SJCRH30 (cell line): ENCODE results near the gene FBXW7. TPM values are rescaled to one million over a fixed set of nuclear protein-coding genes. Genes with fewer than 3 reads are reported as not detected.

ENCODE experiments used
- DNase-seq, 2 experiments: peaks; one replicate each; pipeline ENCODE4 v3.0.0-alpha.2; 2015 to 2020
- H3K27ac ChIP-seq: fragments of 250-450 bp; sonication (Bioruptor Pico); 2 replicates; pipeline ENCODE4 v1.5.1; 2020; ENCODE audit warnings: mild to moderate bottlenecking, moderate library complexity
- H3K27me3 ChIP-seq: fragments of 250-450 bp; sonication (Bioruptor Pico); 2 replicates; pipeline ENCODE4 v1.5.1; 2020; ENCODE audit warnings: mild to moderate bottlenecking, moderate library complexity
- H3K36me3 ChIP-seq: fragments of 250-450 bp; sonication (Bioruptor Pico); 2 replicates; pipeline ENCODE4 v1.5.1; 2020; ENCODE audit warnings: mild to moderate bottlenecking, moderate library complexity
- H3K4me1 ChIP-seq: fragments of 250-450 bp; sonication (Bioruptor Pico); 2 replicates; pipeline ENCODE4 v1.5.1; 2020; ENCODE audit warnings: mild to moderate bottlenecking, moderate library complexity
- H3K4me3 ChIP-seq: fragments of 250-450 bp; sonication (Bioruptor Pico); 2 replicates; pipeline ENCODE4 v1.5.1; 2020; ENCODE audit warnings: mild to moderate bottlenecking, moderate library complexity
- H3K9me3 ChIP-seq: fragments of 250-450 bp; sonication (Bioruptor Pico); replicated peaks from 2 replicates; pipeline ENCODE4 v1.5.1; 2020; ENCODE audit warnings: mild to moderate bottlenecking, moderate library complexity
- total RNA-seq: library from RNA; depleted of rRNA; stranded (reverse); fragments of >200 nt; shearing (Covaris generic); gene quantifications from 2 replicates; pipeline ENCODE4 v1.2.3, GENCODE V29; 2014

The FBXW7 gene
- total RNA-seq, 1 experiment from 2014 or later, result 35.0 TPM

- H3K27me3 ChIP-seq, result no peaks in the 10 kb centered on the region
- H3K9me3 ChIP-seq, result no peaks in the 10 kb centered on the region
- H3K27ac ChIP-seq, result no peak overlapping the region
- DNase-seq, result no peak
- H3K4me3 ChIP-seq, result no peak overlapping the region
- no peaks in the 10 kb centered on the region for H3K4me1 ChIP-seq
- no peaks in the 10 kb centered on the region for H3K36me3 ChIP-seq
These were observed 111.5 kb downstream of the FBXW7 start for GRCh38 chr4:152424396-152424795.

GRCh38 chr4:152422817-152423320, 113.0 kb downstream of the FBXW7 start:
- Histone ChIP-seq H3K9me3 (no peaks in the 10 kb centered on the region), H3K27me3 (no peaks in the 10 kb centered on the region), H3K27ac (no peak overlapping the region), H3K4me1 (no peaks in the 10 kb centered on the region), H3K36me3 (no peaks in the 10 kb centered on the region), H3K4me3 (no peak overlapping the region)
- DNase-seq, result no peak

- no peaks in the 10 kb centered on the region for H3K36me3 ChIP-seq
- no peaks in the 10 kb centered on the region for H3K27me3 ChIP-seq
- H3K9me3 ChIP-seq, result no peaks in the 10 kb centered on the region
- DNase-seq, result no peak
- no peaks in the 10 kb centered on the region for H3K4me1 ChIP-seq
- no peak overlapping the region for H3K27ac ChIP-seq
- H3K4me3 ChIP-seq, result no peak overlapping the region
These were observed 114.3 kb downstream of the FBXW7 start for GRCh38 chr4:152421576-152421975.

GRCh38 chr4:152419809-152420208, 116.1 kb downstream of the FBXW7 start:
- Histone ChIP-seq H3K4me1 (no peaks in the 10 kb centered on the region), H3K27ac (no peak overlapping the region), H3K4me3 (no peak overlapping the region), H3K36me3 (no peaks in the 10 kb centered on the region), H3K27me3 (no peaks in the 10 kb centered on the region), H3K9me3 (no peaks in the 10 kb centered on the region)
- no peak for DNase-seq

- H3K4me3 ChIP-seq, result no peak overlapping the region
- H3K27ac ChIP-seq, result no peak overlapping the region
- H3K9me3 ChIP-seq, result no peaks in the 10 kb centered on the region
- no peaks in the 10 kb centered on the region for H3K4me1 ChIP-seq
- no peaks in the 10 kb centered on the region for H3K27me3 ChIP-seq
- no peak for DNase-seq
- no peaks in the 10 kb centered on the region for H3K36me3 ChIP-seq
These were observed 118.2 kb downstream of the FBXW7 start for GRCh38 chr4:152417673-152418072.

GRCh38 chr4:152415980-152416379, 119.9 kb downstream of the FBXW7 start:
- Histone ChIP-seq H3K4me3 (no peak overlapping the region), H3K4me1 (no peaks in the 10 kb centered on the region), H3K27ac (no peak overlapping the region), H3K9me3 (no peaks in the 10 kb centered on the region), H3K27me3 (no peaks in the 10 kb centered on the region), H3K36me3 (no peaks in the 10 kb centered on the region)
- no peak for DNase-seq

GRCh38 chr4:152408514-152409327, 127.2 kb downstream of the FBXW7 start:
- peak; percentile 5 to 51 for DNase-seq
- H3K9me3 ChIP-seq, result no peaks in the 10 kb centered on the region
- H3K27ac ChIP-seq, result no peak overlapping the region
- no peaks in the 10 kb centered on the region; the same call in 1 of the 2 replicates for H3K36me3 ChIP-seq
- H3K4me3 ChIP-seq, result no peak overlapping the region
- H3K4me1 ChIP-seq, result no peaks in the 10 kb centered on the region
- H3K27me3 ChIP-seq, result no peaks in the 10 kb centered on the region

DNA sequence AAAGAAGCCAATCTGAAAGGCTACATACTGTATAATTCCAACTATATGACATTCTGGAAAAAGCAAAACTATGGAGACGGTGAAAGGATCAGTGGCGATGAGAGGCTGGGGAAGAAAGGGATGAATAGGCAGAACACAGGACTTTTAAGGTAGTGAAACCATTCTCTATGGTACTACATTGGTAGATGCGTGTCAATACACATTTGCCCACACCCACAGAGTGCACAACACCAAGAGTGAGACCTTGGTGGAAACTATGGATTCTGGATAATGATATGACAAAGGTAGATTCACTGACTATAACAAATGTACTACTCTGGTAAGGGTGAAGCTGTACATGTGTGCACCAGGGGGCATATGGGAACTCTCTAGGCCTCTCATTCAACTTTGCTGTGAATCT, 134.5 kb downstream of the FBXW7 start:
- Histone ChIP-seq H3K27me3 (no peaks in the 10 kb centered on the region), H3K27ac (no peak overlapping the region), H3K4me3 (no peak overlapping the region), H3K9me3 (no peaks in the 10 kb centered on the region), H3K4me1 (no peaks in the 10 kb centered on the region), H3K36me3 (no peaks in the 10 kb centered on the region)
- no peak for DNase-seq

DNA sequence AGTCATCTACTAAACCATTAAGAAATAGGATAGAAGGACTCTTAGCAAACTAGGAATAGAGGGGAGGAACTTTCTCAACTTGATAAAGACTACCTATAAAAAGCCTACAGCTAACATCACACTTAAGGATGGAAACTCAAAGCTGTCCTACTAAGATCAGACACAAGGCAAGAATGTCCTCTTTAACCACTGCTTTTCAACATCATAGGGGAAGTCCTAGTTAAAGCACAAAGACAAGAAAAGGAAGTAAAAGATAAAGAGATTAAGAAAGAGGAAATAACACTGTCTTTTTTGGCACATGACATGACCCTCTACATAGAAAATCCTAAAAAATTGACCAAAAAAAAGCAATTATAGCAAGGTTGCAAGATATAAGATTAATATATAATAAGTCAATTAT, 136.6 kb downstream of the FBXW7 start:
- no peaks in the 10 kb centered on the region for H3K36me3 ChIP-seq
- no peak overlapping the region for H3K27ac ChIP-seq
- no peaks in the 10 kb centered on the region for H3K9me3 ChIP-seq
- no peaks in the 10 kb centered on the region for H3K4me1 ChIP-seq
- no peak for DNase-seq
- H3K27me3 ChIP-seq, result no peaks in the 10 kb centered on the region
- no peak overlapping the region for H3K4me3 ChIP-seq

DNA sequence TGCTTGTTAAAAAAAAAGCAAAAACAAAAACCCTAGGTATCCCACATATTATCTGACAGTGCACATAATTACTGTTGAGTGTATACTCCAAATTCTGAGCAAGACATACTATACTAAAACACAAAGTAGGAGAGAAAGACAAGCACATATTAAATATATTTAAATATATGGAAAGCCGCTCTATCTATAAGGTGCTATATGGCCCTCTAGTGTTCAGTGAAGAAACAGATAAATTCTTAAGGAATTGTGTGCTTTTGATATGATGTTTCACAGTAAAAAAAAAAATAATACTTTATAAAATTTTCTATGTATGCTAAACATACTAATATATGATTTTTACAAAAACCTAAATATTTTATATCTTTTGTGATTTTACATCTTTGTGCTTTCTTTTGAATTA, 137.8 kb downstream of the FBXW7 start:
- no peaks in the 10 kb centered on the region for H3K4me1 ChIP-seq
- DNase-seq, result peak in 1 of 2 experiments; percentile 21
- no peaks in the 10 kb centered on the region for H3K36me3 ChIP-seq
- no peak overlapping the region for H3K27ac ChIP-seq
- H3K4me3 ChIP-seq, result no peak overlapping the region
- H3K9me3 ChIP-seq, result no peaks in the 10 kb centered on the region
- no peaks in the 10 kb centered on the region for H3K27me3 ChIP-seq

DNA sequence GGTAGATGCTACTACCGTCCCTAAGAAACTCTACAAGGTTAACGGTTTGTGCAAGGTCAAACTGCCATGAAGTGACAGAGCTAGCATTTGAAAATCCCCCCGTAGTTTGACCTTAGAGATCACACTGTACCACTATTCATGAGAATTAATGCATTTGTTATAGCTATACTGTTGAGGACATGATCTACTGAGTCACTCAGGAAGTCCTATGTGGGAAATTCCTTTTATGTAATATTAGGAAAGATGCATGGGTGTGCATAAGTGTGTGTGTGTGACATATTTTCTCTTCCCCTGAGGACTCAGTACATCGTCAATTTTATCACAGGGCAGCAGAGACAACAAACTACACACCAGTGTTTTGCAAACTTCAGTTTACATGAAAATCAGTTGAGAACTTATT, 141.1 kb downstream of the FBXW7 start:
- H3K36me3 ChIP-seq, result no peaks in the 10 kb centered on the region
- DNase-seq, result no peak
- H3K4me1 ChIP-seq, result no peaks in the 10 kb centered on the region; the same call in 1 of the 2 replicates
- H3K27ac ChIP-seq, result no peak overlapping the region
- H3K27me3 ChIP-seq, result no peaks in the 10 kb centered on the region
- H3K4me3 ChIP-seq, result no peak overlapping the region
- no peaks in the 10 kb centered on the region for H3K9me3 ChIP-seq

DNA sequence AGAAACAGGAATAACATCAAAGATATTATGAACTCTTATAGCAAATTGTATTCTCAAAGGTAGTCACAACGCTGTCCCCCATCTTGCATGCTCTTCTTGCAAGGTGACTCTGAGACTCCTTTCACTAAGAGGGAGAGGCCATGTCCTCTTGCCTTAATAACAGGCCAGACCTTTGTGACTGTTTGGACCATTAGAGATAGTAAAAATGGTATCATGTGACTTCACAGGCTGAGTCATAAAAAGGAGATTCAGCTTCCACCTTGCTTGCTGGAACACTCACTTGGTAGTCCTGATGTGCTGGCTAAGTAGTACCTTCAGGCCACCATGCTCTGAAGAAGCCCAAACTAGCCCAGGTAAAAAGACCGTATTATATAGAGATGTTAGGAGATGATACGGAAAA, 143.8 kb downstream of the FBXW7 start:
- Histone ChIP-seq H3K36me3 (no peaks in the 10 kb centered on the region), H3K27me3 (no peaks in the 10 kb centered on the region), H3K4me1 (no peaks in the 10 kb centered on the region; the same call in 1 of the 2 replicates), H3K4me3 (no peak overlapping the region), H3K27ac (no peak overlapping the region), H3K9me3 (no peaks in the 10 kb centered on the region)
- no peak for DNase-seq

- Histone ChIP-seq H3K27ac (no peak overlapping the region), H3K4me1 (no peaks in the 10 kb centered on the region; the same call in 1 of the 2 replicates), H3K27me3 (no peaks in the 10 kb centered on the region), H3K36me3 (no peaks in the 10 kb centered on the region), H3K9me3 (no peaks in the 10 kb centered on the region), H3K4me3 (no peak overlapping the region)
- peak in 1 of 2 experiments; percentile 4 for DNase-seq
These were observed 145.7 kb downstream of the FBXW7 start for GRCh38 chr4:152390216-152390615.

- H3K27ac ChIP-seq, result no peak overlapping the region
- no peak for DNase-seq
- H3K36me3 ChIP-seq, result no peaks in the 10 kb centered on the region
- no peaks in the 10 kb centered on the region for H3K27me3 ChIP-seq
- H3K4me1 ChIP-seq, result no peaks in the 10 kb centered on the region; the same call in 1 of the 2 replicates
- H3K4me3 ChIP-seq, result no peak overlapping the region
- H3K9me3 ChIP-seq, result no peaks in the 10 kb centered on the region
These were observed 146.5 kb downstream of the FBXW7 start for GRCh38 chr4:152389359-152389758.

- peak in 1 of 2 experiments; percentile 16 for DNase-seq
- Histone ChIP-seq H3K36me3 (no peaks in the 10 kb centered on the region), H3K4me3 (no peak overlapping the region), H3K27me3 (no peaks in the 10 kb centered on the region), H3K9me3 (no peaks in the 10 kb centered on the region), H3K27ac (no peak overlapping the region), H3K4me1 (no peaks in the 10 kb centered on the region; the same call in none of the 2 replicates)
These were observed 150.3 kb downstream of the FBXW7 start for GRCh38 chr4:152385551-152385950.
